HepG2 (cell line): ENCODE measurements around the gene KCTD18. TPM values are rescaled to one million over a fixed set of nuclear protein-coding genes. Genes with fewer than 3 reads are reported as not detected.

Experiments
- AFF4 ChIP-seq: sonication (generic); formaldehyde crosslinking; IDR thresholded peaks from 2 replicates; pipeline ENCODE4 v1.4.0; 2020; ENCODE audit warnings: missing genetic modification reagents
- ARID3A ChIP-seq: IDR thresholded peaks from 2 replicates; pipeline ENCODE4 v1.6.1; 2012; ENCODE audit warnings: low read depth, low read length, improper control_type of control experiment
- ARNTL ChIP-seq: sonication (generic); formaldehyde crosslinking; IDR thresholded peaks from 2 replicates; pipeline ENCODE4 v1.4.0; 2020; ENCODE audit warnings: mild to moderate bottlenecking, missing genetic modification reagents
- CENPBD1 ChIP-seq: sonication (generic); formaldehyde crosslinking; IDR thresholded peaks from 2 replicates; pipeline ENCODE4 v1.8.0; 2022; ENCODE audit warnings: missing genetic modification reagents, low read depth, mild to moderate bottlenecking, borderline replicate concordance
- FOXA1 ChIP-seq, 2 experiments: fragments of 450-650 bp in 1 of 2; sonication (generic) in 1 of 2; formaldehyde crosslinking in 1 of 2; IDR thresholded peaks; 2 replicates each; pipeline versions ENCODE4 v1.4.0 to v1.6.1; 2016 to 2020; ENCODE audit warnings: missing genetic modification reagents in 1 of 2
- HINFP ChIP-seq: sonication (generic); formaldehyde crosslinking; IDR thresholded peaks from 2 replicates; pipeline ENCODE4 v1.4.0; 2020; ENCODE audit warnings: low read depth, mild to moderate bottlenecking, missing genetic modification reagents
- HNRNPL ChIP-seq: fragments of 200-400 bp; formaldehyde crosslinking; IDR thresholded peaks from 2 replicates; pipeline ENCODE4 v1.6.1; 2017; ENCODE audit warnings: mild to moderate bottlenecking, low read depth, low read length
- LBX2 ChIP-seq: sonication (generic); formaldehyde crosslinking; IDR thresholded peaks from 2 replicates; pipeline ENCODE4 v1.5.0; 2020; ENCODE audit warnings: missing genetic modification reagents, mild to moderate bottlenecking, borderline replicate concordance
- PITX1 ChIP-seq: sonication (generic); formaldehyde crosslinking; IDR thresholded peaks from 2 replicates; pipeline ENCODE4 v1.5.1; 2020; ENCODE audit warnings: mild to moderate bottlenecking, missing genetic modification reagents
- SIN3A ChIP-seq: IDR thresholded peaks from 2 replicates; pipeline ENCODE4 v1.6.1; 2011; ENCODE audit warnings: low read depth, mild to moderate bottlenecking, control low read depth, low read length, borderline replicate concordance
- SMARCC2 ChIP-seq: fragments of 450-650 bp; IDR thresholded peaks from 2 replicates; pipeline ENCODE4 v1.6.1; 2017; ENCODE audit warnings: antibody characterized with exemption, mild to moderate bottlenecking
- WIZ ChIP-seq: sonication (generic); formaldehyde crosslinking; IDR thresholded peaks from 2 replicates; pipeline ENCODE4 v1.5.1; 2020; ENCODE audit warnings: mild to moderate bottlenecking, missing genetic modification reagents
- ZBTB37 ChIP-seq: sonication (generic); formaldehyde crosslinking; IDR thresholded peaks from 2 replicates; pipeline ENCODE4 v1.4.0; 2020; ENCODE audit warnings: mild to moderate bottlenecking, missing genetic modification reagents
- ZNF124 ChIP-seq: sonication (generic); formaldehyde crosslinking; IDR thresholded peaks from 2 replicates; pipeline ENCODE4 v1.4.0; 2020; ENCODE audit warnings: missing genetic modification reagents
- ZNF230 ChIP-seq: sonication (generic); formaldehyde crosslinking; IDR thresholded peaks from 2 replicates; pipeline ENCODE4 v1.4.0; 2020; ENCODE audit warnings: mild to moderate bottlenecking, missing genetic modification reagents
- ZNF235 ChIP-seq: sonication (generic); formaldehyde crosslinking; IDR thresholded peaks from 2 replicates; pipeline ENCODE4 v1.8.1; 2023; ENCODE audit warnings: mild to moderate bottlenecking, missing genetic modification reagents, borderline replicate concordance
- ZNF275 ChIP-seq: sonication (generic); formaldehyde crosslinking; IDR thresholded peaks from 2 replicates; pipeline ENCODE4 v1.8.0; 2022; ENCODE audit warnings: missing genetic modification reagents, mild to moderate bottlenecking, inconsistent platforms, borderline replicate concordance
- ZNF570 ChIP-seq: sonication (generic); formaldehyde crosslinking; IDR thresholded peaks from 2 replicates; pipeline ENCODE4 v1.4.0; 2020; ENCODE audit warnings: mild to moderate bottlenecking, missing genetic modification reagents, borderline replicate concordance
- ZNF577 ChIP-seq: sonication (generic); formaldehyde crosslinking; IDR thresholded peaks from 2 replicates; pipeline ENCODE4 v1.4.0; 2020; ENCODE audit warnings: mild to moderate bottlenecking, low read depth, missing genetic modification reagents, borderline replicate concordance
- polyA plus RNA-seq, 8 experiments: library from polyadenylated mRNA; depleted of rRNA in 3 of 8; stranded (reverse) in 7 of 8; unstranded in 1 of 8; fragments of >200 nt; fragmentation: Illumina TruSeq in 4 of 8; extraction: Trizol in 4 of 8; gene quantifications; 2 replicates each; pipeline versions ENCODE4 v1.2.1 to v1.2.3, GENCODE V29; 2011 to 2016; ENCODE audit warnings: low read depth in 4 of 8, missing spikeins in 1 of 8, mixed read lengths in 1 of 8; ENCODE audit not compliant: insufficient read depth in 1 of 8
- total RNA-seq, 5 experiments: library from RNA; depleted of rRNA; stranded (reverse); fragments of >200 nt; fragmentation: Illumina TruSeq; extraction: Trizol; gene quantifications; 2 replicates each; pipeline ENCODE4 v1.2.3, GENCODE V29; 2016; ENCODE audit warnings: low read depth in 1 of 5

KCTD18 gene
- total and polyA plus RNA-seq, 2 of the 13 experiments (the other 11 are each of a cell fraction or from before 2014, with no cell fraction given) = 2.2 to 7.1 TPM

GRCh38 chr2:200483729-200484198 is 26.1 kb downstream of the KCTD18 start (continued):
- no peak for TF ChIP-seq ARID3A
- TF ChIP-seq HINFP (CRISPR knock-in tag) = no peak
- TF ChIP-seq ZNF275 (CRISPR knock-in tag) = no peak
- no peak for TF ChIP-seq ZNF235 (CRISPR knock-in tag)
- no peak for TF ChIP-seq WIZ (CRISPR knock-in tag)
- no peak for TF ChIP-seq PITX1 (CRISPR knock-in tag)
- TF ChIP-seq ZBTB37 (CRISPR knock-in tag) = no peak
- no peak for TF ChIP-seq ZNF124
- no peak for TF ChIP-seq ZNF577 (CRISPR knock-in tag)
- TF ChIP-seq ZNF230 (CRISPR knock-in tag) = no peak
- no peak for TF ChIP-seq ARNTL (CRISPR knock-in tag)
- peak; percentile 29; the same call in 1 of the 2 replicates for TF ChIP-seq SIN3A
- TF ChIP-seq CENPBD1 (CRISPR knock-in tag) = no peak
- TF ChIP-seq ZNF570 (CRISPR knock-in tag) = no peak
- TF ChIP-seq SMARCC2 = no peak
- no peak for TF ChIP-seq AFF4
- TF ChIP-seq LBX2 (CRISPR knock-in tag) = no peak
- TF ChIP-seq HNRNPL = no peak
- TF ChIP-seq FOXA1 (IDR thresholded peaks at IDR 0.05) = no peak
- TF ChIP-seq FOXA1 (CRISPR knock-in tag; IDR thresholded peaks at IDR 0.05) = 0 out of 2 replicates have a peak, but pooled peaks have one; percentile 29
